SK-N-SH (cell line): Measurements from ENCODE around the gene PRKG1. TPM values are rescaled to one million over a fixed set of nuclear protein-coding genes. Genes with fewer than 3 reads are reported as not detected.

Experiments
- CTCF ChIA-PET: fragments of 300-600, 350-600 bp; formaldehyde crosslinking; extraction: SDS; loops from one replicate; lab custom pipeline; 2021; lab: Yijun Ruan, JAX
- POLR2A ChIA-PET: fragments of 350-600 bp; sonication (Branson Sonifier 250); formaldehyde crosslinking; extraction: SDS; loops from one replicate; lab custom pipeline; 2020; ENCODE audit warnings: antibody characterized with exemption, inconsistent platforms; lab: Yijun Ruan, JAX
- DNase-seq: peaks from one replicate; pipeline ENCODE4 v3.0.0; 2012
- H2AFZ ChIP-seq: fragments of 200-600 bp; sonication (generic); 2 replicates; pipeline ENCODE4 v1.8.1; 2016; ENCODE audit warnings: antibody characterized with exemption, mild to moderate bottlenecking, low read depth
- H3F3A ChIP-seq: fragments of 200-600 bp; sonication (generic); replicated peaks from 2 replicates; pipeline ENCODE3; 2016; ENCODE audit warnings: antibody characterized with exemption, mild to moderate bottlenecking; ENCODE audit not compliant: insufficient read depth
- H3K27ac ChIP-seq, 2 experiments: fragments of 200-500 bp in 1 of 2; fragments of 200-600 bp in 1 of 2; sonication (Bioruptor generic) in 1 of 2; sonication (generic), shearing (Covaris generic) in 1 of 2; 2 replicates each; pipeline versions ENCODE4 v1.5.1 to v1.6.1; 2014 to 2016; ENCODE audit warnings: low read depth in 2 of 2, inconsistent platforms in 1 of 2, low read length in 1 of 2, mild to moderate bottlenecking in 1 of 2, mixed read lengths in 1 of 2
- H3K27me3 ChIP-seq: fragments of 200-600 bp; sonication (generic), shearing (Covaris generic); 2 replicates; pipeline ENCODE4 v1.6.1; 2016; ENCODE audit warnings: mixed run types; ENCODE audit not compliant: insufficient read depth
- H3K36me3 ChIP-seq, 2 experiments: fragments of 200-500 bp in 1 of 2; fragments of 200-600 bp in 1 of 2; sonication (Bioruptor generic) in 1 of 2; sonication (generic) in 1 of 2; replicated peaks in 1 of 2; 2 replicates each; pipeline versions ENCODE3 to v1.5.1; 2014 to 2016; ENCODE audit warnings: low read length in 1 of 2, mild to moderate bottlenecking in 1 of 2; ENCODE audit not compliant: insufficient read depth in 2 of 2, control insufficient read depth in 1 of 2
- H3K4me1 ChIP-seq, 2 experiments: fragments of 200-500 bp in 1 of 2; fragments of 200-600 bp in 1 of 2; sonication (Bioruptor generic) in 1 of 2; sonication (generic), shearing (Covaris generic) in 1 of 2; 2 replicates each; pipeline versions ENCODE4 v1.5.1 to v1.6.1; 2014 to 2016; ENCODE audit warnings: low read depth in 1 of 2, low read length in 1 of 2, mixed run types in 1 of 2; ENCODE audit not compliant: insufficient read depth in 2 of 2, control insufficient read depth in 1 of 2
- H3K4me2 ChIP-seq: fragments of 200-600 bp; sonication (generic), shearing (Covaris generic); 2 replicates; pipeline ENCODE4 v1.6.1; 2017; ENCODE audit warnings: mixed run types
- H3K4me3 ChIP-seq, 2 experiments: fragments of 200-500 bp in 1 of 2; fragments of 200-600 bp in 1 of 2; sonication (Bioruptor generic) in 1 of 2; sonication (generic), shearing (Covaris generic) in 1 of 2; 2 replicates each; pipeline versions ENCODE4 v1.5.1 to v1.8.1; 2014 to 2016; ENCODE audit warnings: low read depth in 2 of 2, inconsistent platforms in 1 of 2, low read length in 1 of 2, mild to moderate bottlenecking in 1 of 2, mixed read lengths in 1 of 2, moderate library complexity in 1 of 2
- H3K79me2 ChIP-seq: fragments of 200-600 bp; sonication (generic); 2 replicates; pipeline ENCODE4 v1.8.1; 2017; ENCODE audit warnings: mild to moderate bottlenecking; ENCODE audit not compliant: insufficient read depth
- H3K9ac ChIP-seq: fragments of 200-600 bp; sonication (generic); 2 replicates; pipeline ENCODE4 v1.6.1; 2017; ENCODE audit warnings: mixed run types
- H3K9me2 ChIP-seq: fragments of 200-600 bp; sonication (generic); 2 replicates; pipeline ENCODE4 v1.6.1; 2017; ENCODE audit warnings: mixed run types
- H3K9me3 ChIP-seq: fragments of 200-600 bp; sonication (generic); 2 replicates; pipeline ENCODE4 v1.6.1; 2017; ENCODE audit warnings: mixed run types, mild to moderate bottlenecking, moderate library complexity
- H4K20me1 ChIP-seq: fragments of 200-600 bp; sonication (generic); 2 replicates; pipeline ENCODE4 v1.6.1; 2017; ENCODE audit warnings: mild to moderate bottlenecking, mixed run types; ENCODE audit not compliant: insufficient read depth
- CHD2 ChIP-seq: fragments of 150-350 bp; IDR thresholded peaks from 2 replicates; pipeline ENCODE4 v1.6.1; 2018; ENCODE audit warnings: low read length; ENCODE audit not compliant: partially characterized antibody
- EP300 ChIP-seq, 2 experiments: IDR thresholded peaks; 2 replicates each; pipeline versions ENCODE4 v1.4.0 to v1.6.1; 2012; ENCODE audit warnings: borderline replicate concordance in 1 of 2, low read depth in 1 of 2, low read length in 1 of 2
- EZH2phosphoT487 ChIP-seq: fragments of 200-600 bp; sonication (generic); IDR thresholded peaks from 2 replicates; pipeline ENCODE4 v1.6.1; 2017; ENCODE audit warnings: low read depth, mixed run types, mild to moderate bottlenecking, antibody characterized with exemption, moderate library complexity, borderline replicate concordance
- FOXM1 ChIP-seq: IDR thresholded peaks from 2 replicates; pipeline ENCODE4 v1.4.0; 2012; ENCODE audit warnings: low read depth, mild to moderate bottlenecking
- GABPA ChIP-seq: IDR thresholded peaks from 2 replicates; pipeline ENCODE4 v1.4.0; 2012; ENCODE audit warnings: low read depth, mild to moderate bottlenecking
- GATA2 ChIP-seq: sonication (generic); formaldehyde crosslinking; IDR thresholded peaks from 2 replicates; pipeline ENCODE4 v1.5.0; 2020; ENCODE audit warnings: mild to moderate bottlenecking, missing genetic modification reagents
- JUND ChIP-seq: IDR thresholded peaks from 2 replicates; pipeline ENCODE4 v1.4.0; 2012
- NFIC ChIP-seq: IDR thresholded peaks from 2 replicates; pipeline ENCODE4 v1.4.0; 2012; ENCODE audit warnings: borderline replicate concordance
- POLR2AphosphoS5 ChIP-seq: IDR thresholded peaks from 2 replicates; pipeline ENCODE4 v1.6.1; 2012; ENCODE audit warnings: low read depth, low read length
- RFX5 ChIP-seq: IDR thresholded peaks from 2 replicates; pipeline ENCODE4 v1.6.1; 2012; ENCODE audit warnings: mild to moderate bottlenecking, improper control_type of control experiment, low read length
- RXRA ChIP-seq: IDR thresholded peaks from 2 replicates; pipeline ENCODE4 v1.4.0; 2012; ENCODE audit warnings: low read depth, mild to moderate bottlenecking, borderline replicate concordance
- TAF1 ChIP-seq: IDR thresholded peaks from 2 replicates; pipeline ENCODE4 v1.6.1; 2012; ENCODE audit warnings: low read depth, mild to moderate bottlenecking, low read length, moderate library complexity, borderline replicate concordance
- TCF12 ChIP-seq: IDR thresholded peaks from 2 replicates; pipeline ENCODE4 v1.4.0; 2012
- WGBS: methylation state at CpG from one replicate; pipeline ENCODE4 v1.1.6; 2017; ENCODE audit warnings: low lambda C conversion rate; 5-methylcytosine and 5-hydroxymethylcytosine counted together
- polyA plus RNA-seq, 3 experiments: library from polyadenylated mRNA; depleted of rRNA; stranded (reverse); fragments of >200 nt; gene quantifications; 2 replicates each; pipeline ENCODE4 v1.2.3, GENCODE V29; 2012
- TF ChIP-seq, protein P1 (sequence below): fragments of 150-350 bp; IDR thresholded peaks from 2 replicates; pipeline ENCODE4 v1.6.1; 2017; ENCODE audit warnings: antibody characterized with exemption, low read length, low read depth, borderline replicate concordance
- TF ChIP-seq, protein P2 (sequence below): fragments of 150-350 bp; IDR thresholded peaks from 2 replicates; pipeline ENCODE4 v1.6.1; 2016; ENCODE audit warnings: mild to moderate bottlenecking, low read depth, low read length
- TF ChIP-seq, protein P3 (sequence below): fragments of 200-600 bp; sonication (generic); IDR thresholded peaks from 2 replicates; pipeline ENCODE4 v1.6.1; 2017; ENCODE audit warnings: antibody characterized with exemption, mild to moderate bottlenecking, moderate library complexity
- TF ChIP-seq, protein P4 (sequence below): IDR thresholded peaks from 2 replicates; pipeline ENCODE4 v1.4.0; 2012; ENCODE audit warnings: low read depth, borderline replicate concordance
- TF ChIP-seq, protein P5 (sequence below): IDR thresholded peaks from 2 replicates; pipeline ENCODE4 v1.4.0; 2012; ENCODE audit warnings: low read depth

PRKG1 gene
- polyA plus RNA-seq, 1 of the 3 experiments (the other 2 are of a cell fraction), result 4.1 TPM

DNA sequence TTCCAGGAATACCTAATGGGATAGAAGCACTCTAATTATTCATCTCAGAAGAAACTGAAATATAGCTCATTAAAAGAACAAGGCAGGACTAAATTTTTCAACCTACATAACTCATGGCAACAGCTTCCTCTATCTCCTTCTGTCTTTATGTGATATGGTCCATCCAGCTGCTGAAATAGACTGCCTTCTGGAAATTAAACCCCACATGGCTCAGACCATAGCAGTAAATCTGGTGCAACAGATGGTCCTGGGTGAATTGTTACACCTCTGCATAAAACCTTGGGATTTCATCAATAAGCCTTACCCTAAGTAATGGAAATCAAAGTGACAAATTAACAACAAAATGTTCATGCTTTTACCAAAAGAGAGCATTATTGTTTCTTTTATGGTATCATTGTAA lies 830.7 kb downstream of the PRKG1 start:
- no peaks in the 10 kb centered on the region for H3F3A ChIP-seq
- no peaks in the 10 kb centered on the region for H3K9me3 ChIP-seq
- no peaks in the 10 kb centered on the region for H3K27me3 ChIP-seq
- H3K9me2 ChIP-seq, result no peaks in the 10 kb centered on the region
- no peak overlapping the region for H2AFZ ChIP-seq
- H3K79me2 ChIP-seq, result no peaks in the 10 kb centered on the region
- DNase-seq, result no peak
- no peak overlapping the region for H3K9ac ChIP-seq
- H3K4me2 ChIP-seq, result no peak overlapping the region
- no peak overlapping the region for H3K4me3 ChIP-seq
- CTCF ChIA-PET, result interaction anchor here (1.0 to 1.8 kb wide), 3 partner anchors 14 to 51 kb away, joined by 3 to 5 read pairs (median 4); no protein-coding TSS in a partner anchor
- no peak overlapping the region for H3K27ac ChIP-seq
- H3K36me3 ChIP-seq, result no peaks in the 10 kb centered on the region
- no peaks in the 10 kb centered on the region for H4K20me1 ChIP-seq
- no peak for TF ChIP-seq RXRA
- TF ChIP-seq FOXM1, result no peak
- TF ChIP-seq, protein P1, sequence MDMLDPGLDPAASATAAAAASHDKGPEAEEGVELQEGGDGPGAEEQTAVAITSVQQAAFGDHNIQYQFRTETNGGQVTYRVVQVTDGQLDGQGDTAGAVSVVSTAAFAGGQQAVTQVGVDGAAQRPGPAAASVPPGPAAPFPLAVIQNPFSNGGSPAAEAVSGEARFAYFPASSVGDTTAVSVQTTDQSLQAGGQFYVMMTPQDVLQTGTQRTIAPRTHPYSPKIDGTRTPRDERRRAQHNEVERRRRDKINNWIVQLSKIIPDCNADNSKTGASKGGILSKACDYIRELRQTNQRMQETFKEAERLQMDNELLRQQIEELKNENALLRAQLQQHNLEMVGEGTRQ, result no peak
- TF ChIP-seq, protein P2, sequence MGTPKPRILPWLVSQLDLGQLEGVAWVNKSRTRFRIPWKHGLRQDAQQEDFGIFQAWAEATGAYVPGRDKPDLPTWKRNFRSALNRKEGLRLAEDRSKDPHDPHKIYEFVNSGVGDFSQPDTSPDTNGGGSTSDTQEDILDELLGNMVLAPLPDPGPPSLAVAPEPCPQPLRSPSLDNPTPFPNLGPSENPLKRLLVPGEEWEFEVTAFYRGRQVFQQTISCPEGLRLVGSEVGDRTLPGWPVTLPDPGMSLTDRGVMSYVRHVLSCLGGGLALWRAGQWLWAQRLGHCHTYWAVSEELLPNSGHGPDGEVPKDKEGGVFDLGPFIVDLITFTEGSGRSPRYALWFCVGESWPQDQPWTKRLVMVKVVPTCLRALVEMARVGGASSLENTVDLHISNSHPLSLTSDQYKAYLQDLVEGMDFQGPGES, result no peak
- TF ChIP-seq, all 33 proteins: peak for 0
- no peaks in the 10 kb centered on the region for H3K4me1 ChIP-seq
- POLR2A ChIA-PET, result no interaction called here

DNA sequence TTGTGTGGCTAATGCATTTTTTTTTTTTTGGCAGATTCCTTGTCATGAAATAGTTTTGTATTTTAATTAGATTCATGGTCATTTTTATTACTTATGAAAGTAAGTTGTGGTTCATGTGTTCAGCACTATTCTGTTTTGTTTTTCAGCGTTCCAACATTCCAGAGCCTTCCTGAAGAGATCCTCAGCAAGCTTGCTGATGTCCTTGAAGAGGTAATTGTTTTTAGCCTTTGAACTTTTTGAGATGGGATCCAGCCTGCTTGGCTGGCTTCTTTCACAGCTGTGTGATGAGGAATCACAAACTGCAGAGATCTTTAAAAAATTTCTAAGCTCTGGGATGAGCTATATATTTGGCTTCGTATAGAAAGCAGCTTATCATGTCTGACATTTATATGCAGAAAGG lies 833.1 kb downstream of the PRKG1 start:
- TF ChIP-seq, protein P3, sequence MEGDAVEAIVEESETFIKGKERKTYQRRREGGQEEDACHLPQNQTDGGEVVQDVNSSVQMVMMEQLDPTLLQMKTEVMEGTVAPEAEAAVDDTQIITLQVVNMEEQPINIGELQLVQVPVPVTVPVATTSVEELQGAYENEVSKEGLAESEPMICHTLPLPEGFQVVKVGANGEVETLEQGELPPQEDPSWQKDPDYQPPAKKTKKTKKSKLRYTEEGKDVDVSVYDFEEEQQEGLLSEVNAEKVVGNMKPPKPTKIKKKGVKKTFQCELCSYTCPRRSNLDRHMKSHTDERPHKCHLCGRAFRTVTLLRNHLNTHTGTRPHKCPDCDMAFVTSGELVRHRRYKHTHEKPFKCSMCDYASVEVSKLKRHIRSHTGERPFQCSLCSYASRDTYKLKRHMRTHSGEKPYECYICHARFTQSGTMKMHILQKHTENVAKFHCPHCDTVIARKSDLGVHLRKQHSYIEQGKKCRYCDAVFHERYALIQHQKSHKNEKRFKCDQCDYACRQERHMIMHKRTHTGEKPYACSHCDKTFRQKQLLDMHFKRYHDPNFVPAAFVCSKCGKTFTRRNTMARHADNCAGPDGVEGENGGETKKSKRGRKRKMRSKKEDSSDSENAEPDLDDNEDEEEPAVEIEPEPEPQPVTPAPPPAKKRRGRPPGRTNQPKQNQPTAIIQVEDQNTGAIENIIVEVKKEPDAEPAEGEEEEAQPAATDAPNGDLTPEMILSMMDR, result no peak
- no peak for TF ChIP-seq RFX5
- TF ChIP-seq TCF12, result no peak
- TF ChIP-seq, protein P4, sequence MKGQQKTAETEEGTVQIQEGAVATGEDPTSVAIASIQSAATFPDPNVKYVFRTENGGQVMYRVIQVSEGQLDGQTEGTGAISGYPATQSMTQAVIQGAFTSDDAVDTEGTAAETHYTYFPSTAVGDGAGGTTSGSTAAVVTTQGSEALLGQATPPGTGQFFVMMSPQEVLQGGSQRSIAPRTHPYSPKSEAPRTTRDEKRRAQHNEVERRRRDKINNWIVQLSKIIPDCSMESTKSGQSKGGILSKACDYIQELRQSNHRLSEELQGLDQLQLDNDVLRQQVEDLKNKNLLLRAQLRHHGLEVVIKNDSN, result no peak
- TF ChIP-seq EP300 (IDR thresholded peaks at IDR 0.05; ENCODE audit: borderline replicate concordance in 1 of 2, low read depth in 1 of 2, low read length in 1 of 2), result no peak
- TF ChIP-seq POLR2AphosphoS5, result no peak
- no peak for TF ChIP-seq FOXM1
- TF ChIP-seq TAF1, result no peak
- no peak for TF ChIP-seq GABPA
- TF ChIP-seq, protein P2, result no peak
- no peak for TF ChIP-seq CHD2
- TF ChIP-seq JUND, result no peak
- TF ChIP-seq, protein P5, sequence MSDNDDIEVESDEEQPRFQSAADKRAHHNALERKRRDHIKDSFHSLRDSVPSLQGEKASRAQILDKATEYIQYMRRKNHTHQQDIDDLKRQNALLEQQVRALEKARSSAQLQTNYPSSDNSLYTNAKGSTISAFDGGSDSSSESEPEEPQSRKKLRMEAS, result no peak
- TF ChIP-seq NFIC, result no peak
- no peak for TF ChIP-seq GATA2
- TF ChIP-seq EZH2phosphoT487, result no peak
- no peaks in the 10 kb centered on the region for H3K9me2 ChIP-seq
- no peak overlapping the region for H3K27ac ChIP-seq
- H3K36me3 ChIP-seq, result no peaks in the 10 kb centered on the region
- no peaks in the 10 kb centered on the region for H3K27me3 ChIP-seq
- H3K9me3 ChIP-seq, result no peaks in the 10 kb centered on the region
- ChIA-PET CTCF (interaction anchor here (1.0 to 1.5 kb wide), 3 partner anchors 9 to 79 kb away, joined by 3 read pairs; no protein-coding TSS in a partner anchor), POLR2A (no interaction called here)
- 25% methylated on average over 2 of the region's 2 CpGs for WGBS
- H3K9ac ChIP-seq, result no peak overlapping the region
- no peaks in the 10 kb centered on the region for H3F3A ChIP-seq
- H4K20me1 ChIP-seq, result no peaks in the 10 kb centered on the region
- no peak overlapping the region for H2AFZ ChIP-seq
- H3K79me2 ChIP-seq, result no peaks in the 10 kb centered on the region
- no peak for DNase-seq
- no peak overlapping the region for H3K4me2 ChIP-seq
- H3K4me3 ChIP-seq, result no peak overlapping the region
- H3K4me1 ChIP-seq, result no peaks in the 10 kb centered on the region
